SJCRH30 (cell line): ENCODE measurements around the gene CTAG1B. TPM values are rescaled to one million over a fixed set of nuclear protein-coding genes. Genes with fewer than 3 reads are reported as not detected.
"Not testable (repeated sequence)": the region's sequence is repeated elsewhere in the genome, so short reads cannot be mapped to it uniquely, and the experiment has no call there.

ENCODE experiments used
- DNase-seq, 2 experiments: peaks; one replicate each; pipeline ENCODE4 v3.0.0-alpha.2; 2015 to 2020
- H3K27ac ChIP-seq: fragments of 250-450 bp; sonication (Bioruptor Pico); 2 replicates; pipeline ENCODE4 v1.5.1; 2020; ENCODE audit warnings: mild to moderate bottlenecking, moderate library complexity
- H3K27me3 ChIP-seq: fragments of 250-450 bp; sonication (Bioruptor Pico); 2 replicates; pipeline ENCODE4 v1.5.1; 2020; ENCODE audit warnings: mild to moderate bottlenecking, moderate library complexity
- H3K36me3 ChIP-seq: fragments of 250-450 bp; sonication (Bioruptor Pico); 2 replicates; pipeline ENCODE4 v1.5.1; 2020; ENCODE audit warnings: mild to moderate bottlenecking, moderate library complexity
- H3K4me1 ChIP-seq: fragments of 250-450 bp; sonication (Bioruptor Pico); 2 replicates; pipeline ENCODE4 v1.5.1; 2020; ENCODE audit warnings: mild to moderate bottlenecking, moderate library complexity
- H3K4me3 ChIP-seq: fragments of 250-450 bp; sonication (Bioruptor Pico); 2 replicates; pipeline ENCODE4 v1.5.1; 2020; ENCODE audit warnings: mild to moderate bottlenecking, moderate library complexity
- H3K9me3 ChIP-seq: fragments of 250-450 bp; sonication (Bioruptor Pico); replicated peaks from 2 replicates; pipeline ENCODE4 v1.5.1; 2020; ENCODE audit warnings: mild to moderate bottlenecking, moderate library complexity
- total RNA-seq: library from RNA; depleted of rRNA; stranded (reverse); fragments of >200 nt; shearing (Covaris generic); gene quantifications from 2 replicates; pipeline ENCODE4 v1.2.3, GENCODE V29; 2014; rRNA removed

The CTAG1B gene
- total RNA-seq, 1 experiment from 2014 or later, result not detected

DNA sequence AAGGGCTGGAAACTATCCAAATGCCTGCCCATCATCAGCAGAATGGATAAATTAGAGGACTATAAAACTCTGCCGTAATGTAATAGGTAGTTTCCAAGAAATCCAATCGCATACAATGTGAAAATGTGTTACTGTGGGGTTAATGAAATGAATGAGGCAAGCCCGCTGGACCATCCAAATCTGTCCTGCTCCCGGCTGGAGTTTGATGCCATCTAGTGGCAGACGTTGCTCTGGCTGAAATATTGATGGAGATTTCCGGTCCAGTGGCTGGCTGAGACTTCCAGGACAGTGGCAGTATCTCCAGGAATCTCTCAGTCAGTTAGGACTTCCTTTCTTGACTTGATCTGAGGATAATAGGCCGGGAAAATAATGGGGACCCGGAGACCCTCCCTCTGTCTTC, 36.1 kb downstream of the CTAG1B start:
- not testable (repeated sequence) for DNase-seq, H3K27me3 ChIP-seq, H3K4me3 ChIP-seq, H3K9me3 ChIP-seq, H3K27ac ChIP-seq, H3K4me1 ChIP-seq, H3K36me3 ChIP-seq

GRCh38 chrX:154575076-154575475, 44.0 kb downstream of the CTAG1B start:
- not testable (repeated sequence) for H3K9me3 ChIP-seq, H3K27ac ChIP-seq, H3K4me3 ChIP-seq, H3K4me1 ChIP-seq, DNase-seq, H3K27me3 ChIP-seq, H3K36me3 ChIP-seq

DNA sequence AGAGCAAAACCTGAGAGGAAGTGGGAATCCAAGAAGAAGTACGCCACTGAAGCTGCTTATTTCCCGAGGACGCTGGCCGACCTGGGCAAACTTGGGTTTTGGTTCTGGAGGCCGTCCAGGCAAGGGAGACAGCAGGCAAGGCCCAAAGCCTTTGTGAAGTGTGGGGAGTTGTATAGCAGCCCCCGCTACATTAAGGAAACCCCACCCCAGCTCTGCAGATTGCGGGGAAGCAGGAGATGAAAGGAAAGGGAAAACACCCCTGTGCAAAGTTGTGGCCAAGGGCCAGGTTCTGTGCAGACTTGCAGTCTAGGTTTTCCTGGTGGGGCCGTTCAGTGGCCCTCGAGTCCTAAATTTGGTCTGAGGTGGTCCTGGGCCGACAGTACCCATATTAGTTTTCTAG, 46.0 kb downstream of the CTAG1B start:
- DNase-seq, H3K36me3 ChIP-seq, H3K27me3 ChIP-seq, H3K9me3 ChIP-seq, H3K27ac ChIP-seq, H3K4me3 ChIP-seq, H3K4me1 ChIP-seq: not testable (repeated sequence)

GRCh38 chrX:154570361-154570760, 48.7 kb downstream of the CTAG1B start:
- H3K27ac ChIP-seq, H3K9me3 ChIP-seq, DNase-seq, H3K4me1 ChIP-seq, H3K36me3 ChIP-seq, H3K27me3 ChIP-seq, H3K4me3 ChIP-seq: not testable (repeated sequence)

Other genes with a start within 250 kb of the CTAG1B start
- gene FLNA, start 244.6 kb downstream of the CTAG1B start, total RNA-seq, result 142 and 173 TPM in 2 replicates
- 40.1 and 41.3 TPM in 2 replicates for gene EMD, start 240.0 kb downstream of the CTAG1B start, total RNA-seq
- gene RPL10, start 220.9 kb downstream of the CTAG1B start, total RNA-seq, result 3,093 and 3,558 TPM in 2 replicates
- gene DNASE1L1, start 210.0 kb downstream of the CTAG1B start, total RNA-seq, result 20.9 and 21.7 TPM in 2 replicates
- gene TAFAZZIN, start 207.7 kb downstream of the CTAG1B start, total RNA-seq, result 8.1 and 12.1 TPM in 2 replicates
- gene ATP6AP1, start 190.6 kb downstream of the CTAG1B start, total RNA-seq, result 30.4 and 32.0 TPM in 2 replicates
- 66.8 and 75.8 TPM in 2 replicates for gene GDI1, start 182.1 kb downstream of the CTAG1B start, total RNA-seq
- gene FAM50A, start 175.1 kb downstream of the CTAG1B start, total RNA-seq, result 44.2 and 48.7 TPM in 2 replicates
- 2.3 and 12.8 TPM in 2 replicates for gene PLXNA3, start 161.0 kb downstream of the CTAG1B start, total RNA-seq
- 20.6 and 21.0 TPM in 2 replicates for gene LAGE3, start 140.0 kb downstream of the CTAG1B start, total RNA-seq
- gene UBL4A, start 132.7 kb downstream of the CTAG1B start, total RNA-seq, result 39.4 and 40.8 TPM in 2 replicates
- 13.2 and 13.7 TPM in 2 replicates for gene SLC10A3, start 128.7 kb downstream of the CTAG1B start, total RNA-seq
- gene FAM3A, start 103.0 kb downstream of the CTAG1B start, total RNA-seq, result 12.2 and 13.6 TPM in 2 replicates
- gene G6PD, start 72.4 kb downstream of the CTAG1B start, total RNA-seq, result 19.4 and 21.9 TPM in 2 replicates
- gene IKBKG, start 71.7 kb downstream of the CTAG1B start, total RNA-seq, result 9.5 and 10.5 TPM in 2 replicates
- gene CTAG1A, start 34.1 kb downstream of the CTAG1B start, total RNA-seq, result not detected in 2 replicates
- gene CTAG2, start 34.3 kb upstream of the CTAG1B start, total RNA-seq, result 4.1 and 4.2 TPM in 2 replicates
- 0.03 TPM in 1 of 2 replicates, not detected in the other for gene GAB3, start 131.8 kb upstream of the CTAG1B start, total RNA-seq
- gene DKC1, start 143.6 kb upstream of the CTAG1B start, total RNA-seq, result 91.0 and 97.8 TPM in 2 replicates
- 0.43 TPM in 1 of 2 replicates, not detected in the other for gene MPP1, start 186.2 kb upstream of the CTAG1B start, total RNA-seq
- not detected in 2 replicates for gene SMIM9, start 215.4 kb upstream of the CTAG1B start, total RNA-seq